Lower lobe of right lung (tissue), 2 donors: ENCODE data around the gene PSMD6. TPM values are rescaled to one million over a fixed set of nuclear protein-coding genes. Genes with fewer than 3 reads are reported as not detected.

Source experiments
- ATAC-seq, 2 donors: fragments of 200-7000 bp; cut with Tn5 transposase; one replicate each; pipeline ENCODE4 v1.9.1; 2020 to 2022; ENCODE audit warnings: mild to moderate bottlenecking in 2 of 2, moderate library complexity in 2 of 2
- DNase-seq: peaks from one replicate; pipeline ENCODE4 v3.0.0-alpha.2; 2020
- H3K27ac ChIP-seq: fragments of 200-600 bp; one replicate; pipeline ENCODE4 v1.8.0; 2022
- H3K27me3 ChIP-seq: fragments of 200-600 bp; one replicate; pipeline ENCODE4 v1.8.0; 2022; ENCODE audit warnings: low read depth
- H3K36me3 ChIP-seq: fragments of 200-600 bp; one replicate; pipeline ENCODE4 v1.8.0; 2022; ENCODE audit warnings: mild to moderate bottlenecking
- H3K4me1 ChIP-seq: fragments of 200-600 bp; one replicate; pipeline ENCODE4 v1.8.0; 2022
- H3K4me3 ChIP-seq: fragments of 200-600 bp; one replicate; pipeline ENCODE4 v1.8.0; 2022; ENCODE audit warnings: mild to moderate bottlenecking
- H3K9me3 ChIP-seq: fragments of 200-600 bp; one replicate; pipeline ENCODE4 v1.8.0; 2022
- CTCF ChIP-seq: fragments of 200-600 bp; IDR thresholded peaks from one replicate; pipeline ENCODE4 v1.8.0; 2022; ENCODE audit warnings: antibody characterized with exemption, mild to moderate bottlenecking
- intact Hi-C: fragments of 100-400 bp; cut with DNase I; formaldehyde crosslinking; loops from one replicate; pipeline ENCODE4 v1.11.0; 2022
- total RNA-seq: library from RNA; stranded (reverse); fragmentation: NEBNext Ultra II Directional; extraction: Animal tissue kit (Norgen Biotek cat#: 25700); gene quantifications from one replicate; pipeline ENCODE4 v1.2.1, GENCODE V29; 2021
- donor health status: DM: no; HTN: yes; CAD: no; lungs with severe emphysema.

The PSMD6 gene
- total RNA-seq, 1 donor from 2014 or later: 51.1 TPM

- Histone ChIP-seq H3K27me3 (no peaks in the 10 kb centered on the region), H3K36me3 (peaks cover 9% of the 10 kb centered on the region), H3K27ac (peak overlapping the region; percentile 40), H3K4me1 (peaks cover 100% of the 10 kb centered on the region), H3K4me3 (no peak overlapping the region), H3K9me3 (no peaks in the 10 kb centered on the region)
- DNase-seq (no peak), ATAC-seq (peak; percentile 39 to 41)
- no peak for TF ChIP-seq CTCF
- intact Hi-C loops: no loop called here
Observed at GRCh38 chr3:63975723-63976122, 47.6 kb downstream of the PSMD6 start.

GRCh38 chr3:63974451-63974850 lies 48.8 kb downstream of the PSMD6 start:
- no peak for ATAC-seq
- no peaks in the 10 kb centered on the region for H3K36me3 ChIP-seq
- H3K4me3 ChIP-seq: no peak overlapping the region
- intact Hi-C loops: no loop called here
- H3K4me1 ChIP-seq: peaks cover 100% of the 10 kb centered on the region
- no peaks in the 10 kb centered on the region for H3K9me3 ChIP-seq
- DNase-seq: no peak
- no peaks in the 10 kb centered on the region for H3K27me3 ChIP-seq
- H3K27ac ChIP-seq: peak overlapping the region; percentile 20
- no peak for TF ChIP-seq CTCF

GRCh38 chr3:63973406-63973805 lies 49.9 kb downstream of the PSMD6 start:
- DNase-seq (no peak), ATAC-seq (no peak)
- H3K27ac ChIP-seq: no peak overlapping the region
- intact Hi-C loops: no loop called here
- H3K4me3 ChIP-seq: no peak overlapping the region
- no peaks in the 10 kb centered on the region for H3K9me3 ChIP-seq
- no peak for TF ChIP-seq CTCF
- H3K27me3 ChIP-seq: no peaks in the 10 kb centered on the region
- H3K4me1 ChIP-seq: peaks cover 100% of the 10 kb centered on the region
- no peaks in the 10 kb centered on the region for H3K36me3 ChIP-seq

GRCh38 chr3:63972987-63973386 lies 50.3 kb downstream of the PSMD6 start:
- Histone ChIP-seq H3K27me3 (no peaks in the 10 kb centered on the region), H3K4me3 (no peak overlapping the region), H3K27ac (peak overlapping the region; percentile 6), H3K4me1 (peaks cover 100% of the 10 kb centered on the region), H3K36me3 (no peaks in the 10 kb centered on the region), H3K9me3 (no peaks in the 10 kb centered on the region)
- no peak for TF ChIP-seq CTCF
- intact Hi-C loops: no loop called here
- peak; percentile 7 to 12 for ATAC-seq
- no peak for DNase-seq

- H3K27me3 ChIP-seq: no peaks in the 10 kb centered on the region
- H3K36me3 ChIP-seq: no peaks in the 10 kb centered on the region
- TF ChIP-seq CTCF: no peak
- DNase-seq (no peak), ATAC-seq (no peak)
- peaks cover 100% of the 10 kb centered on the region for H3K4me1 ChIP-seq
- peak overlapping the region; percentile 6 for H3K27ac ChIP-seq
- no peak overlapping the region for H3K4me3 ChIP-seq
- intact Hi-C loops: no loop called here
- no peaks in the 10 kb centered on the region for H3K9me3 ChIP-seq
Observed at GRCh38 chr3:63972196-63972595, 51.1 kb downstream of the PSMD6 start.
